Measurements from ENCODE around the gene APBA1. TPM values are rescaled to one million over a fixed set of nuclear protein-coding genes. Genes with fewer than 3 reads are reported as not detected.

The APBA1 gene
- total and polyA plus RNA-seq, 9 of the 15 experiments (the other 6 are each of a cell fraction or from before 2014, with no cell fraction given), result 0.01 to 0.02 TPM; not detected in 7

DNA sequence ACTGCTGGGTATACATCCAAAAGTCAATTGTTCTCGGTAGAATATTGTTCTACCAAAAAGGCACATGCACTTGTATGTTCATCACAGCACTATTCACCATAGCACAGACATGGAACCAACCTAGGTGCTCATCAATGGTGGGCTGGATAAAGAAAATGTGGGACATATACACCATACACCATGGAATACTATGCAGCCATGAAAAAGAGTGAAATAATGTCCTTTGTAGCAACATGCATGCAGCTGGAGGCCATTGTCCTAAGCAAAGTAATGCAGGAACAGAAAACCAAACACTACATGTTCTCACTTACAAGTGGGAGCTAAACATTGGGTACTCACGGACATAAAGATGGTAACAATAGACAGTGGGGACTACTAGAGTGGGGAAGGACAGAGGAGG, 145.5 kb downstream of the APBA1 start:
- Histone ChIP-seq H3K27me3 (ENCODE audit: control insufficient read depth in 2 of 2, insufficient read depth in 2 of 2, low read length in 2 of 2) (no peaks in the 10 kb centered on the region), H3K4me1 (replicated peaks in 1 of 2; ENCODE audit: control insufficient read depth in 2 of 2, insufficient read depth in 2 of 2, low read length in 2 of 2) (no peaks in the 10 kb centered on the region), H3K79me2 (ENCODE audit: control insufficient read depth, insufficient read depth, low read length) (no peaks in the 10 kb centered on the region), H3K27ac (ENCODE audit: extremely low read depth, low read depth, low read length) (no peak overlapping the region), H3K4me3 (no peak overlapping the region), H3K4me2 (ENCODE audit: insufficient read depth, low read length) (no peak overlapping the region), H3K9me3 (replicated peaks; ENCODE audit: control insufficient read depth, insufficient read depth, low read depth, low read length) (no peaks in the 10 kb centered on the region), H3K9ac (ENCODE audit: insufficient read depth in 1 of 2, low read depth in 2 of 2, low read length in 2 of 2) (no peak overlapping the region), H2AFZ (ENCODE audit: low read depth, low read length) (no peak overlapping the region), H3K9me1 (ENCODE audit: control insufficient read depth, insufficient read depth, low read length) (no peaks in the 10 kb centered on the region), H3K36me3 (ENCODE audit: control insufficient read depth, insufficient read depth, low read length) (no peaks in the 10 kb centered on the region), H4K20me1 (replicated peaks; ENCODE audit: control insufficient read depth, insufficient read depth, low read length) (no peaks in the 10 kb centered on the region)
- in situ Hi-C loops (cut with MboI), result loop anchor here (25.0 kb wide), 1 partner anchor 464 kb away; no protein-coding TSS in a partner anchor
- POLR2A ChIA-PET, result no interaction called here
- intact Hi-C loops (cut with micrococcal nuclease), result no loop called here
- no TSS peak for BruUV-seq (replicated peaks)
- ATAC-seq, result no peak
- TF ChIP-seq ZNF780A (CRISPR knock-in tag; IDR thresholded peaks at IDR 0.05), result no peak
- peak; percentile 64 for TF ChIP-seq ZNF146 (CRISPR knock-in tag; IDR thresholded peaks at IDR 0.05; ENCODE audit: unreplicated experiment)
- TF ChIP-seq, protein P1, sequence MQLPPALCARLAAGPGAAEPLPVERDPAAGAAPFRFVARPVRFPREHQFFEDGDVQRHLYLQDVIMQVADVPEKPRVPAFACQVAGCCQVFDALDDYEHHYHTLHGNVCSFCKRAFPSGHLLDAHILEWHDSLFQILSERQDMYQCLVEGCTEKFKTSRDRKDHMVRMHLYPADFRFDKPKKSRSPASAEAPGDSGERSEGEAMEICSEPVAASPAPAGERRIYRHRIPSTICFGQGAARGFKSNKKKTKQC (CRISPR knock-in tag; IDR thresholded peaks at IDR 0.05), result no peak
- no peak for TF ChIP-seq MTF1 (CRISPR knock-in tag; IDR thresholded peaks at IDR 0.05; ENCODE audit: borderline replicate concordance)
- TF ChIP-seq STAT5B (CRISPR knock-in tag; IDR thresholded peaks at IDR 0.05), result no peak
- FAIRE-seq, result no peak
- WGBS (ENCODE audit: insufficient coverage, low coverage, missing lambda C conversion rate), result 4% methylated on average over 2 of the region's 2 CpGs
- no peak for DNase-seq (ENCODE audit: extremely low read depth in 1 of 4, low spot score in 3 of 4)
- CTCF ChIA-PET (ENCODE audit: low intra/inter-chr PET ratio), result no interaction called here
